Measurements from ENCODE around the gene PCSK7. TPM values are rescaled to one million over a fixed set of nuclear protein-coding genes. Genes with fewer than 3 reads are reported as not detected.

The PCSK7 gene
- total RNA-seq, 1 donor from 2014 or later: 54.6 TPM

DNA sequence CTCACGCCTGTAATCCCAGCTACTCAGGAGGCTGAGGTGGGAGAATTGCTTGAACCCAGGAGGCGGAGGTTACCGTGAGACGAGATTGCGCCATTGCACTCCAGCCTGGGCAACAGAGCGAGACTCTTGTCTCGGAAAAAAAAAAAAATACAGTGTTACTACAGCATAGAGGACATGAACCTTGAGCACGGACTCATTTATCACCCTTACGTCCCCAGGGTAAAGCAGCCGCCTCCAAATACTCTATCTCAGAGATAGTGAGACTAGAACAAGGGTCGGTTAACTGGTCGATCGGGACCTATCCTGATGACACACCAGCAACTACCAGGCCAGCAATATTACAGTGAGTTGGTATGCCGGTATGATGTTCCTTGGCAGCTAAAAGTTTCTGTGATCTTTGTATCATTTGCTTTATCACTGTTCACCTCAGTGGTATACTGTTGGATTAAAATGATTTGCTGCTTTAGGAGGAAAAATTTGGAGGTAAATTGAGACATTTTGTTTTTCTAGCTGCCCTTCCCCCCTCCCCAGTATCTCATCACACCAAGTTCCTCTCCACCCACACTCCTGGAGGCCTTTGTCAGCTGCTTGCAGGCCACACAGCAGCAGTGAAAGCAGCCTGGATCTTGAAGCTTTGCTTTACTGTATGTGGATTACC, 60.3 kb downstream of the PCSK7 start:
- no peaks in the 10 kb centered on the region for H3K9me3 Mint-ChIP-seq
- H3K27ac Mint-ChIP-seq: peak overlapping the region; percentile 74
- no peaks in the 10 kb centered on the region for H3K27me3 Mint-ChIP-seq
- peak overlapping the region; percentile 12 for H3K4me3 Mint-ChIP-seq
- peaks cover 44% of the 10 kb centered on the region for H3K4me1 Mint-ChIP-seq (ENCODE audit: unreplicated experiment)
- peaks cover 17% of the 10 kb centered on the region for H3K36me3 Mint-ChIP-seq
- no peak for DNase-seq (ENCODE audit: extremely low spot score, unreplicated experiment)
- TF ChIP-seq, protein P1, sequence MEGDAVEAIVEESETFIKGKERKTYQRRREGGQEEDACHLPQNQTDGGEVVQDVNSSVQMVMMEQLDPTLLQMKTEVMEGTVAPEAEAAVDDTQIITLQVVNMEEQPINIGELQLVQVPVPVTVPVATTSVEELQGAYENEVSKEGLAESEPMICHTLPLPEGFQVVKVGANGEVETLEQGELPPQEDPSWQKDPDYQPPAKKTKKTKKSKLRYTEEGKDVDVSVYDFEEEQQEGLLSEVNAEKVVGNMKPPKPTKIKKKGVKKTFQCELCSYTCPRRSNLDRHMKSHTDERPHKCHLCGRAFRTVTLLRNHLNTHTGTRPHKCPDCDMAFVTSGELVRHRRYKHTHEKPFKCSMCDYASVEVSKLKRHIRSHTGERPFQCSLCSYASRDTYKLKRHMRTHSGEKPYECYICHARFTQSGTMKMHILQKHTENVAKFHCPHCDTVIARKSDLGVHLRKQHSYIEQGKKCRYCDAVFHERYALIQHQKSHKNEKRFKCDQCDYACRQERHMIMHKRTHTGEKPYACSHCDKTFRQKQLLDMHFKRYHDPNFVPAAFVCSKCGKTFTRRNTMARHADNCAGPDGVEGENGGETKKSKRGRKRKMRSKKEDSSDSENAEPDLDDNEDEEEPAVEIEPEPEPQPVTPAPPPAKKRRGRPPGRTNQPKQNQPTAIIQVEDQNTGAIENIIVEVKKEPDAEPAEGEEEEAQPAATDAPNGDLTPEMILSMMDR (conservative IDR thresholded peaks at IDR 0.05): no peak

DNA sequence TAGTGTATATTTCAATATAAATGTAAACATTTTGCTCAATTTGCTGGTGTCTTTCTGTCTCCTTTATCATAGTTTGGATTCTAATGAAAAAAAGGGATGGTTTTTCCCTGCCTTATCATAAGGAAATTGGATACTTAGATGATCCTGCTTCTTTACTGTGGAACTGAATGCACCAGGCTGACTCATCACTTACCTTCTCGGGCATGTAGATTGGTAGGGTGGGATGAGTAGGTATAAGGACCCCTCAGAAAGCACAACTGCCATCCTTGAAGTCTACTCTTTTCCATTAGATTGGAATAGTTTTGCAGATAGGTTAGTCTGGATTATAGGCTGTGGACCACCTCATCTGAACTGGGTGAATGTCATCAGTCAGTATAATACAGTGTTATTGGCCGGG, 60.9 kb downstream of the PCSK7 start:
- H3K36me3 Mint-ChIP-seq: peaks cover 21% of the 10 kb centered on the region
- H3K27ac Mint-ChIP-seq: peak overlapping the region; percentile 74
- peaks cover 44% of the 10 kb centered on the region for H3K4me1 Mint-ChIP-seq (ENCODE audit: unreplicated experiment)

DNA sequence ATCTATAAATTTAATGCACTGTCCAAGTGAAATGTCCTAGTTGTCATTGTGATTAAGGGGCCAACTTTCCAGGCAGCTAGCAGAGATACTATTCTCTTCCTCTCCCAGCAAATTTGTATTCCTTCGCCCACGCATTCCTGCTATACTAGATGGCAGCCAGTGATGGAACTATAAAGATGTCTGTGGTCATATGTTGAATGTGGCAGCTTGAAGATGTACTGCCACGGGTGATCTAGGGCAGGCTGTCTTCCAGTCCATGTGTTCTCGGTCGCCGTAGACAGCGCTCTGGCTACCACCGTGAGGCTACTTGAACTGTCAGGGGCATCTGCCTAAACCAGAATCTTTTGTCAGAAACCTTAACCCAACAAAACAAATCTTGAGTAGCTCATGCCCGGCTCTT, 61.7 kb downstream of the PCSK7 start:
- Mint-ChIP-seq H3K27ac (no peak overlapping the region), H3K27me3 (no peaks in the 10 kb centered on the region)

More for the DNA sequence above, 60.9 kb downstream of the PCSK7 start:
- DNase-seq (ENCODE audit: extremely low spot score, unreplicated experiment): no peak
- Mint-ChIP-seq H3K9me3 (no peaks in the 10 kb centered on the region), H3K27me3 (no peaks in the 10 kb centered on the region), H3K4me3 (no peak overlapping the region)
- TF ChIP-seq, protein P1 (conservative IDR thresholded peaks at IDR 0.05): no peak

DNA sequence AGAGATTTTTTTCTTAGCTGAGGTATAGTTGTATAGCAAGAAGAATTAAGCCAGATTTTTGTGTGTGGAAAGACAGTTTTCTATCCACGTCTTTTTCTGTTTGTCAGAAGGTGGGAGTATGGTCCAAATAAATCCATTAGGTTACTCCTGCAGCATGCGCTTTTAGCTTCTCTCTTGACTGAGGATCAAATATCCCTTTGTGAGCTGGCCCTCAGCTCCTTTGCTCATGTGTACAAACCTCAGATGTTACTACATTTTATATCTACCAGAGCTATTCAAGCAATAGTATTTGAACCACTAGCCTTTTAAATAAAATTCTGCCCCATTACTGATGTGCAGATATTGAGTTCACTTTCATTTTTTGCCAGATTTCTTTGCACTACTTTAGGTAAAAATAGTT, 62.1 kb downstream of the PCSK7 start:
- no peaks in the 10 kb centered on the region for H3K27me3 Mint-ChIP-seq

More for the DNA sequence above, 61.7 kb downstream of the PCSK7 start:
- Mint-ChIP-seq H3K4me3 (no peak overlapping the region), H3K36me3 (peaks cover 29% of the 10 kb centered on the region), H3K9me3 (no peaks in the 10 kb centered on the region), H3K4me1 (ENCODE audit: unreplicated experiment) (peaks cover 39% of the 10 kb centered on the region)
- DNase-seq (ENCODE audit: extremely low spot score, unreplicated experiment): no peak
- TF ChIP-seq, protein P1 (conservative IDR thresholded peaks at IDR 0.05): no peak

DNA sequence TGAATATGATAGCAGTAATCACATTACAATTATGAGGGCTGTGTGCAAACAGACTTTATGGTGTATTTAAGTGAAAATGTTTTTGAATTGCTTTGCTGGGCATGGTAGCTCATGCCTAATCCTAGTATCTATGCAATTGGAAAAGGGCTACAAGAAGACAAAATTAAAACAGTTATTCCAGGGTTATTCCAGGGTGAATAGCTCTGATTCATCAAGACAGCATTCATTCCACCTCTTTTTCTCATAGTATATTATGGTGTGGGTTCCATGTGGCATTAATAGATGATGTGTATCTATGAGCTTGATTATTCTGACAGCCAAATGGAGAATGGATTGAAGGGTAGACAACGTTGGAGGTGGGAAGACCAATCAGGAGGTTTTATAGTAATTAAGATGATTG, 65.4 kb downstream of the PCSK7 start:
- H3K4me1 Mint-ChIP-seq (ENCODE audit: unreplicated experiment): peaks cover 12% of the 10 kb centered on the region
- no peak overlapping the region for H3K4me3 Mint-ChIP-seq
- TF ChIP-seq, protein P1 (conservative IDR thresholded peaks at IDR 0.05): no peak
- no peak overlapping the region for H3K27ac Mint-ChIP-seq
- no peak for DNase-seq (ENCODE audit: extremely low spot score, unreplicated experiment)
- no peaks in the 10 kb centered on the region for H3K27me3 Mint-ChIP-seq
- no peaks in the 10 kb centered on the region for H3K9me3 Mint-ChIP-seq
- peaks cover 30% of the 10 kb centered on the region for H3K36me3 Mint-ChIP-seq

More for the DNA sequence above, 62.1 kb downstream of the PCSK7 start:
- Mint-ChIP-seq H3K36me3 (peaks cover 30% of the 10 kb centered on the region), H3K4me3 (no peak overlapping the region), H3K9me3 (no peaks in the 10 kb centered on the region), H3K4me1 (ENCODE audit: unreplicated experiment) (peaks cover 34% of the 10 kb centered on the region), H3K27ac (no peak overlapping the region)
- DNase-seq (ENCODE audit: extremely low spot score, unreplicated experiment): no peak
- TF ChIP-seq, protein P1 (conservative IDR thresholded peaks at IDR 0.05): no peak
